HCT116 (cell line): ENCODE measurements around the gene CAMK2D. TPM values are rescaled to one million over a fixed set of nuclear protein-coding genes. Genes with fewer than 3 reads are reported as not detected.

Source experiments
- ATAC-seq: fragments of 200-7000 bp; cut with Tn5 transposase; 2 replicates; pipeline ENCODE4 v1.9.1; 2020; ENCODE audit warnings: mild to moderate bottlenecking, moderate library complexity
- BruUV-seq: library from RNA; stranded (reverse); fragments of 400-500 nt; replicated peaks from 2 replicates; lab custom pipeline; 2021; lab: Mats Ljungman, UMichigan
- CTCF ChIA-PET: fragments of 300-600 bp; sonication (Branson Sonifier 250); formaldehyde crosslinking; loops from one replicate; lab custom pipeline; 2021; ENCODE audit warnings: antibody characterized with exemption; lab: Charles Lee
- POLR2A ChIA-PET: fragments of 300-600, 350-600 bp; sonication (Branson Sonifier 250); formaldehyde crosslinking; loops from one replicate; lab custom pipeline; 2021; ENCODE audit warnings: antibody characterized with exemption; lab: Charles Lee
- RAD21 ChIA-PET, 2 experiments: fragments of 300-600 bp; sonication (Branson Sonifier 250); formaldehyde crosslinking; loops; one replicate each; lab custom pipeline; 2023; ENCODE audit warnings: low total read pairs in 2 of 2; ENCODE audit not compliant: uncharacterized antibody in 2 of 2, unreplicated experiment in 2 of 2, low non-redundant PET in 1 of 2; lab: Charles Lee
- DNase-seq: peaks from one replicate; pipeline ENCODE4 v3.0.0-alpha.2; 2010; ENCODE audit warnings: low read depth, low spot score
- H2AFZ ChIP-seq: fragments of 200-600 bp; shearing (Covaris generic), sonication (generic); 2 replicates; pipeline ENCODE4 v1.6.1; 2017; ENCODE audit warnings: low read depth, mixed run types, mixed read lengths, antibody characterized with exemption, low read length; ENCODE audit not compliant: poor library complexity, severe bottlenecking
- H3K27ac ChIP-seq: 2 replicates; pipeline ENCODE4 v1.5.1; 2012; ENCODE audit warnings: low read depth, low read length
- H3K27me3 ChIP-seq: fragments of 200-600 bp; sonication (generic); 2 replicates; pipeline ENCODE4 v1.6.1; 2016; ENCODE audit warnings: mixed run types, low read length, mixed read lengths; ENCODE audit not compliant: insufficient read depth
- H3K36me3 ChIP-seq, 2 experiments: fragments of 200-500 bp in 1 of 2; fragments of 200-600 bp in 1 of 2; sonication (Bioruptor generic) in 1 of 2; sonication (generic) in 1 of 2; 2 replicates each; pipeline versions ENCODE4 v1.5.1 to v1.6.1; 2014 to 2016; ENCODE audit warnings: low read length in 2 of 2, inconsistent platforms in 1 of 2, mixed read lengths in 1 of 2, mixed run types in 1 of 2; ENCODE audit not compliant: insufficient read depth in 2 of 2, control insufficient read depth in 1 of 2
- H3K4me1 ChIP-seq, 2 experiments: fragments of 200-600 bp in 1 of 2; sonication (generic) in 1 of 2; 2 replicates each; pipeline versions ENCODE4 v1.5.1 to v1.6.1; 2012 to 2017; ENCODE audit warnings: low read length in 2 of 2, inconsistent platforms in 1 of 2, mild to moderate bottlenecking in 1 of 2, mixed read lengths in 1 of 2, mixed run types in 1 of 2, moderate library complexity in 1 of 2; ENCODE audit not compliant: insufficient read depth in 2 of 2, control insufficient read depth in 1 of 2
- H3K4me2 ChIP-seq: fragments of 200-600 bp; sonication (generic); 2 replicates; pipeline ENCODE4 v1.6.1; 2017; ENCODE audit warnings: mixed run types, low read length, mixed read lengths
- H3K4me3 ChIP-seq, 2 experiments: fragments of 200-600 bp in 1 of 2; sonication (generic) in 1 of 2; replicated peaks in 1 of 2; 2 replicates each; pipeline ENCODE4 v1.5.1; 2011 to 2016; ENCODE audit warnings: low read length in 2 of 2, control low read depth in 1 of 2, low read depth in 1 of 2, mild to moderate bottlenecking in 1 of 2, mixed read lengths in 1 of 2, mixed run types in 1 of 2
- H3K79me2 ChIP-seq: fragments of 200-600 bp; sonication (generic); 2 replicates; pipeline ENCODE4 v1.6.1; 2017; ENCODE audit warnings: mild to moderate bottlenecking, mixed run types, low read length, moderate library complexity, mixed read lengths; ENCODE audit not compliant: insufficient read depth
- H3K9ac ChIP-seq: fragments of 200-600 bp; sonication (generic); 2 replicates; pipeline ENCODE4 v1.6.1; 2016; ENCODE audit warnings: low read length, mixed read lengths
- H3K9me2 ChIP-seq: fragments of 200-600 bp; sonication (generic), shearing (Covaris generic); 2 replicates; pipeline ENCODE4 v1.6.1; 2017; ENCODE audit warnings: mixed run types, mild to moderate bottlenecking, moderate library complexity; ENCODE audit not compliant: insufficient read depth
- H3K9me3 ChIP-seq, 2 experiments: fragments of 200-500 bp in 1 of 2; fragments of 200-600 bp in 1 of 2; sonication (Bioruptor generic) in 1 of 2; sonication (generic) in 1 of 2; 2 replicates each; pipeline ENCODE4 v1.6.1; 2014 to 2017; ENCODE audit warnings: low read length in 2 of 2, mixed read lengths in 2 of 2, inconsistent platforms in 1 of 2, low read depth in 1 of 2, mild to moderate bottlenecking in 1 of 2, mixed run types in 1 of 2, moderate library complexity in 1 of 2; ENCODE audit not compliant: control insufficient read depth in 1 of 2, insufficient read depth in 1 of 2
- H4K20me1 ChIP-seq: fragments of 200-600 bp; sonication (generic), shearing (Covaris generic); 2 replicates; pipeline ENCODE4 v1.6.1; 2017; ENCODE audit warnings: mixed run types, mild to moderate bottlenecking, moderate library complexity; ENCODE audit not compliant: insufficient read depth
- CBX3 ChIP-seq: IDR thresholded peaks from 2 replicates; pipeline ENCODE4 v1.6.1; 2012; ENCODE audit warnings: low read depth
- CEBPB ChIP-seq: IDR thresholded peaks from 2 replicates; pipeline ENCODE4 v1.6.1; 2012; ENCODE audit warnings: low read depth
- EGR1 ChIP-seq: IDR thresholded peaks from 2 replicates; pipeline ENCODE4 v1.6.1; 2012; ENCODE audit warnings: low read depth
- ELF1 ChIP-seq: IDR thresholded peaks from 2 replicates; pipeline ENCODE4 v1.6.1; 2012; ENCODE audit warnings: low read depth, borderline replicate concordance
- EZH2phosphoT487 ChIP-seq: fragments of 200-600 bp; IDR thresholded peaks from 2 replicates; pipeline ENCODE4 v1.6.1; 2018; ENCODE audit warnings: antibody characterized with exemption, borderline replicate concordance
- FOSL1 ChIP-seq: IDR thresholded peaks from 2 replicates; pipeline ENCODE4 v1.6.1; 2012; ENCODE audit warnings: low read depth
- JUND ChIP-seq: IDR thresholded peaks from 2 replicates; pipeline ENCODE4 v1.6.1; 2012
- POLR2A ChIP-seq: IDR thresholded peaks from 2 replicates; pipeline ENCODE4 v1.7.0; 2011; ENCODE audit warnings: borderline replicate concordance; ENCODE audit not compliant: insufficient read depth, insufficient read length; ENCODE audit errors: extremely low read depth
- POLR2AphosphoS5 ChIP-seq: IDR thresholded peaks from 2 replicates; pipeline ENCODE4 v1.6.1; 2011; ENCODE audit warnings: mild to moderate bottlenecking, low read depth, low read length, moderate library complexity
- RAD21 ChIP-seq: IDR thresholded peaks from 2 replicates; pipeline ENCODE4 v1.6.1; 2012; ENCODE audit warnings: low read depth, mild to moderate bottlenecking
- SIN3A ChIP-seq: IDR thresholded peaks from 2 replicates; pipeline ENCODE4 v1.6.1; 2012; ENCODE audit warnings: low read depth
- ZNF274 ChIP-seq: fragments of 200-500 bp; sonication (Bioruptor generic); IDR thresholded peaks from 2 replicates; pipeline ENCODE4 v1.6.1; 2014; ENCODE audit warnings: mild to moderate bottlenecking, low read depth, low read length, inconsistent platforms
- intact Hi-C: fragments of 100-400 bp; cut with micrococcal nuclease; formaldehyde crosslinking; loops from 2 replicates; pipeline ENCODE4 v1.10.0; 2022
- total RNA-seq: library from RNA; stranded (reverse); gene quantifications from one replicate; pipeline ENCODE4 v1.2.1, GENCODE V29; 2021; ENCODE audit not compliant: unreplicated experiment
- TF ChIP-seq, protein P1 (sequence below): IDR thresholded peaks from 2 replicates; pipeline ENCODE4 v1.6.1; 2012
- TF ChIP-seq, protein P2 (sequence below), 3 experiments: fragments of 200-600 bp in 1 of 3; sonication (generic) in 1 of 3; IDR thresholded peaks in 2 of 3; conservative IDR thresholded peaks in 1 of 3; 2 replicates each; pipeline ENCODE4 v1.5.1; 2012 to 2017; ENCODE audit warnings: low read depth in 2 of 3, low read length in 2 of 3, antibody characterized with exemption in 1 of 3, borderline replicate concordance in 1 of 3, control low read depth in 1 of 3, mild to moderate bottlenecking in 1 of 3, mixed read lengths in 1 of 3, mixed run types in 1 of 3, moderate library complexity in 1 of 3; ENCODE audit not compliant: insufficient read depth in 1 of 3
- TF ChIP-seq, protein P3 (sequence below): IDR thresholded peaks from 2 replicates; pipeline ENCODE4 v1.6.1; 2012; ENCODE audit warnings: low read depth
- TF ChIP-seq, protein P4 (sequence below): IDR thresholded peaks from 2 replicates; pipeline ENCODE4 v1.6.1; 2012

Gene CAMK2D
- total RNA-seq, 1 experiment from 2014 or later = 67.0 TPM

DNA sequence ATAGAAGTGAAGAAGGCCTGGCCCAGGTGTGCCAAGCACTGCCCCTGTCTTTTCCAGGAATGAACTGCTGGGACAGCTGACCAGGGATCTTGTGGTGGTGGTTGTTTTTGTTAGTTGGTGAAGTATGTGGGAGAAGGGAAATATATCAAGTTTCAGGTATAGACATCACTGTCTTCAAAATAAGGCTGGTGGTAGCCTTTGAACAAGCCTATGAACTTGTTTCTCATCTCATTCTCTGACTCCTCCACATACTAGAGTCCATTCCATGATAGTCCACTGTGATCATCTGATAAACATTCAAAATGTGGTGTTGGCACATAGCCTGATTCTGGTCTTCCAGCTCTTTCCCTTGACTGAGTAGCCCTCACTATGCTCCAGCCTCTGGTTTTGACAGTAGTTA is 303.7 kb downstream of the CAMK2D start (continued):
- no peak for TF ChIP-seq ZNF274

DNA sequence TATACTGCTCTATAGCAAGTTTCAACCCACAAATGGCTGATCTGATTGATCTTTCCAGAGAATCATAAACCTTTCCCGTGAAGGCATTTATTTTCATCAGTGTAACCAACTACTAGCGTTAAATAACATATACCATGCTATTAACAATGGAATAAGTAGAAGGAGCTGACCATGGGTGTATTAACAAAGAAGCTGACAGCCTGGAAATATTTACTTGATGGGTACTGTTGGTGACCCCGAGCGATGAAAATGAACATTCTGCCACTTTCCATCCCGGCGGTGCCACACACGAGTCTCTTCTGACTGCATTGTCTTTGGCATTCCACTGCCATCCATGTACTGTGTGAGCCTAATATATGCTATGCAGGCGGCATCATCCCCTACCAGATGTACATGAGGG is 304.4 kb downstream of the CAMK2D start:
- CTCF ChIA-PET = no interaction called here
- H3K36me3 ChIP-seq = no peaks in the 10 kb centered on the region
- TF ChIP-seq EZH2phosphoT487 = no peak
- TF ChIP-seq CEBPB = no peak
- TF ChIP-seq, protein P1, sequence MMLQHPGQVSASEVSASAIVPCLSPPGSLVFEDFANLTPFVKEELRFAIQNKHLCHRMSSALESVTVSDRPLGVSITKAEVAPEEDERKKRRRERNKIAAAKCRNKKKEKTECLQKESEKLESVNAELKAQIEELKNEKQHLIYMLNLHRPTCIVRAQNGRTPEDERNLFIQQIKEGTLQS = no peak
- no peak for TF ChIP-seq ZNF274
- no peak for TF ChIP-seq JUND
- no peak for TF ChIP-seq EGR1
- TF ChIP-seq, protein P2, sequence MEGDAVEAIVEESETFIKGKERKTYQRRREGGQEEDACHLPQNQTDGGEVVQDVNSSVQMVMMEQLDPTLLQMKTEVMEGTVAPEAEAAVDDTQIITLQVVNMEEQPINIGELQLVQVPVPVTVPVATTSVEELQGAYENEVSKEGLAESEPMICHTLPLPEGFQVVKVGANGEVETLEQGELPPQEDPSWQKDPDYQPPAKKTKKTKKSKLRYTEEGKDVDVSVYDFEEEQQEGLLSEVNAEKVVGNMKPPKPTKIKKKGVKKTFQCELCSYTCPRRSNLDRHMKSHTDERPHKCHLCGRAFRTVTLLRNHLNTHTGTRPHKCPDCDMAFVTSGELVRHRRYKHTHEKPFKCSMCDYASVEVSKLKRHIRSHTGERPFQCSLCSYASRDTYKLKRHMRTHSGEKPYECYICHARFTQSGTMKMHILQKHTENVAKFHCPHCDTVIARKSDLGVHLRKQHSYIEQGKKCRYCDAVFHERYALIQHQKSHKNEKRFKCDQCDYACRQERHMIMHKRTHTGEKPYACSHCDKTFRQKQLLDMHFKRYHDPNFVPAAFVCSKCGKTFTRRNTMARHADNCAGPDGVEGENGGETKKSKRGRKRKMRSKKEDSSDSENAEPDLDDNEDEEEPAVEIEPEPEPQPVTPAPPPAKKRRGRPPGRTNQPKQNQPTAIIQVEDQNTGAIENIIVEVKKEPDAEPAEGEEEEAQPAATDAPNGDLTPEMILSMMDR (IDR thresholded peaks at IDR 0.05 in 2 of 3, conservative IDR thresholded peaks at IDR 0.05 in 1 of 3; ENCODE audit: borderline replicate concordance in 1 of 3, insufficient read depth in 1 of 3, low read depth in 2 of 3, low read length in 2 of 3) = no peak
- TF ChIP-seq RAD21 = no peak
- TF ChIP-seq POLR2A = no peak
- TF ChIP-seq POLR2AphosphoS5 = no peak
- TF ChIP-seq, protein P3, sequence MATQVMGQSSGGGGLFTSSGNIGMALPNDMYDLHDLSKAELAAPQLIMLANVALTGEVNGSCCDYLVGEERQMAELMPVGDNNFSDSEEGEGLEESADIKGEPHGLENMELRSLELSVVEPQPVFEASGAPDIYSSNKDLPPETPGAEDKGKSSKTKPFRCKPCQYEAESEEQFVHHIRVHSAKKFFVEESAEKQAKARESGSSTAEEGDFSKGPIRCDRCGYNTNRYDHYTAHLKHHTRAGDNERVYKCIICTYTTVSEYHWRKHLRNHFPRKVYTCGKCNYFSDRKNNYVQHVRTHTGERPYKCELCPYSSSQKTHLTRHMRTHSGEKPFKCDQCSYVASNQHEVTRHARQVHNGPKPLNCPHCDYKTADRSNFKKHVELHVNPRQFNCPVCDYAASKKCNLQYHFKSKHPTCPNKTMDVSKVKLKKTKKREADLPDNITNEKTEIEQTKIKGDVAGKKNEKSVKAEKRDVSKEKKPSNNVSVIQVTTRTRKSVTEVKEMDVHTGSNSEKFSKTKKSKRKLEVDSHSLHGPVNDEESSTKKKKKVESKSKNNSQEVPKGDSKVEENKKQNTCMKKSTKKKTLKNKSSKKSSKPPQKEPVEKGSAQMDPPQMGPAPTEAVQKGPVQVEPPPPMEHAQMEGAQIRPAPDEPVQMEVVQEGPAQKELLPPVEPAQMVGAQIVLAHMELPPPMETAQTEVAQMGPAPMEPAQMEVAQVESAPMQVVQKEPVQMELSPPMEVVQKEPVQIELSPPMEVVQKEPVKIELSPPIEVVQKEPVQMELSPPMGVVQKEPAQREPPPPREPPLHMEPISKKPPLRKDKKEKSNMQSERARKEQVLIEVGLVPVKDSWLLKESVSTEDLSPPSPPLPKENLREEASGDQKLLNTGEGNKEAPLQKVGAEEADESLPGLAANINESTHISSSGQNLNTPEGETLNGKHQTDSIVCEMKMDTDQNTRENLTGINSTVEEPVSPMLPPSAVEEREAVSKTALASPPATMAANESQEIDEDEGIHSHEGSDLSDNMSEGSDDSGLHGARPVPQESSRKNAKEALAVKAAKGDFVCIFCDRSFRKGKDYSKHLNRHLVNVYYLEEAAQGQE = no peak
- TF ChIP-seq, protein P4, sequence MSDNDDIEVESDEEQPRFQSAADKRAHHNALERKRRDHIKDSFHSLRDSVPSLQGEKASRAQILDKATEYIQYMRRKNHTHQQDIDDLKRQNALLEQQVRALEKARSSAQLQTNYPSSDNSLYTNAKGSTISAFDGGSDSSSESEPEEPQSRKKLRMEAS = no peak
- TF ChIP-seq ELF1 = no peak
- no peak for TF ChIP-seq FOSL1
- TF ChIP-seq SIN3A = no peak
- no peak for TF ChIP-seq CBX3
- TF ChIP-seq, all 23 proteins: peak for 0
- Histone ChIP-seq H3K9me3 (no peaks in the 10 kb centered on the region), H3K79me2 (no peaks in the 10 kb centered on the region), H3K4me2 (no peak overlapping the region), H3K4me1 (peaks cover 12 to 19% of the 10 kb centered on the region in 2 experiments; a peak in 3 of 4 replicates), H3K27ac (no peak overlapping the region), H3K9me2 (no peaks in the 10 kb centered on the region), H3K4me3 (no peak overlapping the region), H3K9ac (no peak overlapping the region), H4K20me1 (no peaks in the 10 kb centered on the region), H2AFZ (no peak overlapping the region), H3K27me3 (no peaks in the 10 kb centered on the region)
- ATAC-seq (no peak), DNase-seq (no peak)
- no TSS peak for BruUV-seq
- POLR2A ChIA-PET = no interaction called here
- intact Hi-C loops = no loop called here
- RAD21 ChIA-PET = no interaction called here
